ENCODE measurements around the gene BTNL3. TPM values are rescaled to one million over a fixed set of nuclear protein-coding genes. Genes with fewer than 3 reads are reported as not detected.
A peak's percentile ranks its signal among the peaks of the same experiment; 100 is the strongest.

BTNL3 gene
- total and polyA plus RNA-seq, 4 donors: 6.5 TPM; not detected in 3

GRCh38 chr5:180976518-180976917, 12.1 kb upstream of the BTNL3 start:
- intact Hi-C loops (cut with DNase I): no loop called here
- H3K4me1 ChIP-seq (ENCODE audit: control insufficient read depth in 1 of 2, insufficient read depth in 2 of 2, low read length in 2 of 2): no peaks in the 10 kb centered on the region

GRCh38 chr5:180977852-180978251, 10.8 kb upstream of the BTNL3 start:
- H3K9me3 ChIP-seq (ENCODE audit: control insufficient read depth, low read length): no peaks in the 10 kb centered on the region
- ATAC-seq (ENCODE audit: low FRiP score) (no peak), DNase-seq (no peak)
- no peaks in the 10 kb centered on the region for H3K36me3 ChIP-seq (ENCODE audit: control insufficient read depth in 1 of 2, insufficient read depth in 2 of 2, low read length in 1 of 2)
- intact Hi-C loops (cut with DNase I): no loop called here
- 27 to 40% methylated on average over 1 of the region's 1 CpG for WGBS, 2 donors
- no peaks in the 10 kb centered on the region for H3K27me3 ChIP-seq (ENCODE audit: control insufficient read depth in 1 of 2, insufficient read depth in 2 of 2, low read length in 1 of 2)
- no peak overlapping the region for H3K27ac ChIP-seq (ENCODE audit: low read depth in 1 of 2, low read length in 2 of 2)
- H3K4me3 ChIP-seq (ENCODE audit: low read length in 2 of 2): no peak overlapping the region
- no peaks in the 10 kb centered on the region for H3K4me1 ChIP-seq (ENCODE audit: control insufficient read depth in 1 of 2, insufficient read depth in 2 of 2, low read length in 2 of 2)

More at GRCh38 chr5:180976518-180976917, 12.1 kb upstream of the BTNL3 start:
- Histone ChIP-seq H3K27ac (ENCODE audit: low read depth in 1 of 2, low read length in 2 of 2) (no peak overlapping the region), H3K27me3 (ENCODE audit: control insufficient read depth in 1 of 2, insufficient read depth in 2 of 2, low read length in 1 of 2) (no peaks in the 10 kb centered on the region), H3K36me3 (ENCODE audit: control insufficient read depth in 1 of 2, insufficient read depth in 2 of 2, low read length in 1 of 2) (no peaks in the 10 kb centered on the region), H3K4me3 (ENCODE audit: low read length in 2 of 2) (no peak overlapping the region), H3K9me3 (ENCODE audit: control insufficient read depth, low read length) (no peaks in the 10 kb centered on the region)
- DNase-seq (no peak), ATAC-seq (ENCODE audit: low FRiP score) (no peak)
- WGBS, 2 donors: 67 to 73% methylated on average over 6 of the region's 6 CpGs

DNA sequence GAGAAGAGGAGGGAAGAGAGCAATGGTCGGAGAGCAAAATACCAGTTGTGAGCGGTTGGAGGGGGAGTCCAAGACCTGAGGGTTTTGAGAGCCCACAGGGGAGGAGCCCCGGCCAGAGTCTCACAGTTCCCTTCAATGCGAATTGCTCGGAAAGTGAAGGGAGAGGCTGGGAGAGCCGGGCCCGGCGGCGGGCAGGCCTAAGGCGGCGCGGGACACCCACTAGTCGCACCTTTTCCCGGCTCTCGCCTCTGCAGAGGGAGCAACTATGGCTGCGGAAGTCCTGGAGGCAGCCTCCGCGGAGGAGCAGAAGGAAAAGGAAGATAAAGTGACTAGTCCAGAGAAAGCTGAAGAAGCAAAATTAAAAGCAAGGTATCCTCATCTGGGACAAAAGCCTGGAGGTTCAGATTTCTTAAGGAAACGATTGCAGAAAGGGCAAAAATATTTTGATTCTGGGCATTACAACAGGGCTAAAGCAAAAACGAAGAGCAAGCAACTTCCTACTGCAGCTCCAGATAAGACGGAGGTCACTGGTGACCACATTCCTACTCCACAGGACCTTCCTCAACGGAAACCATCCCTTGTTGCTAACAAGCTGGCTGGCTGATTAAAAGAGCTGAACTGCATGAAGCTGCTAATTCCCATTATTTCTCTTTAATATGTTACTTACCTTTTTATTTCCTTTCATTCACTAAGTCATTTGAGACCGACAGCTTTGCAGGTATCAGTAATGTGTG, 6.5 kb upstream of the BTNL3 start:
- H3K9me3 ChIP-seq (ENCODE audit: control insufficient read depth, low read length): no peaks in the 10 kb centered on the region
- no peak overlapping the region for H3K27ac ChIP-seq (ENCODE audit: low read depth in 1 of 2, low read length in 2 of 2)
- no peaks in the 10 kb centered on the region for H3K27me3 ChIP-seq (ENCODE audit: control insufficient read depth in 1 of 2, insufficient read depth in 2 of 2, low read length in 1 of 2)
- WGBS, 2 donors: 61 to 62% methylated on average over 15 to 23 of the region's 23 CpGs
- intact Hi-C loops (cut with DNase I): no loop called here
- H3K4me1 ChIP-seq (ENCODE audit: control insufficient read depth in 1 of 2, insufficient read depth in 2 of 2, low read length in 2 of 2): no peaks in the 10 kb centered on the region
- no peak for DNase-seq
- H3K36me3 ChIP-seq (ENCODE audit: control insufficient read depth in 1 of 2, insufficient read depth in 2 of 2, low read length in 1 of 2): no peaks in the 10 kb centered on the region
- ATAC-seq (ENCODE audit: low FRiP score): no peak
- H3K4me3 ChIP-seq (ENCODE audit: low read length in 2 of 2): no peak overlapping the region

GRCh38 chr5:180988016-180988415, 630 bp upstream of the BTNL3 start:
- H3K4me3 ChIP-seq (ENCODE audit: low read length in 2 of 2): no peak overlapping the region
- H3K4me1 ChIP-seq (ENCODE audit: control insufficient read depth in 1 of 2, insufficient read depth in 2 of 2, low read length in 2 of 2): no peaks in the 10 kb centered on the region
- ATAC-seq (ENCODE audit: low FRiP score): no peak
- no peak for DNase-seq
- H3K36me3 ChIP-seq (ENCODE audit: control insufficient read depth in 1 of 2, insufficient read depth in 2 of 2, low read length in 1 of 2): no peaks in the 10 kb centered on the region
- no peak overlapping the region for H3K27ac ChIP-seq (ENCODE audit: low read depth in 1 of 2, low read length in 2 of 2)
- H3K9me3 ChIP-seq (ENCODE audit: control insufficient read depth, low read length): no peaks in the 10 kb centered on the region
- WGBS, 2 donors: 73 to 78% methylated on average over 2 of the region's 2 CpGs
- intact Hi-C loops (cut with DNase I): no loop called here
- no peaks in the 10 kb centered on the region for H3K27me3 ChIP-seq (ENCODE audit: control insufficient read depth in 1 of 2, insufficient read depth in 2 of 2, low read length in 1 of 2)

DNA sequence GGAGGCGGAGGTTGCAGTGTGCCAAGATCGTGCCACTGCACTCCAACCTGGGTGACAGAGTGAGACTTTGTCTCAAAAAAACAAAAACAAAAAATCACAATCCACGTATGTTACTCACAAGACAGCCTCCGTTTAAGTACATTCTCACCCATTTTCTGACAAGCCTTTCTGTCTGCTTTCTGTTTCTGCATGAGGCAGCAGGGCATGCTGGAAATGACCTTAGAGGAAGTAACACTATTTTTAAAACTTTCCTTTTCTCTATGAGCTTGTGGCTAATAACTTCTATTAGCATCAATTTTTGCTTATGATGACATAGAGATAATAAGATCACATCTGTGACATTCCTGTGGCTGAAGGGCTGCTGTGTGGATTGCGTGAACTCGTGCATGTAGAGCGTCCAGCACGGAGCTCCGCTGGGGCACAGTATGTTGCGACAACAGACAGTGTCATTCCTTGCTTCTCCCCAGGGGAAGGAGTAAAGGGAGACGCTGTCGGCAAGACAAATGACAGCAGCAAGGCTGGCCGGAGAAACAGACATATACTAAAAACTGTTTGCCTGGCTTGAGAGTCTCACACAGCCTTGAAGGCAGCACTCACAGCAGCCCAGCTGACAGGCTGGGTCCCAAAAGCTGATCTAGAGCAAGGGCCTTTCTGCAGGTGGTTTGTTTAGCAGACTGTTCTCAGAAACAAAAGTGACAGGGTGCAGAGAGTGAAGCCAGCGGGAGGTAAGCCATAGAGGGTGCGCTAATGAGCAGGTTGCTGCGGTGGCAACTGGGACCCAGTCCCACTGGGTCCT, 1.6 kb downstream of the BTNL3 start:
- WGBS, 2 donors: 19 to 29% methylated on average over 15 to 16 of the region's 16 CpGs
- Histone ChIP-seq H3K27me3 (ENCODE audit: control insufficient read depth in 1 of 2, insufficient read depth in 2 of 2, low read length in 1 of 2) (no peaks in the 10 kb centered on the region), H3K9me3 (ENCODE audit: control insufficient read depth, low read length) (no peaks in the 10 kb centered on the region), H3K4me1 (ENCODE audit: control insufficient read depth in 1 of 2, insufficient read depth in 2 of 2, low read length in 2 of 2) (no peaks in the 10 kb centered on the region), H3K36me3 (ENCODE audit: control insufficient read depth in 1 of 2, insufficient read depth in 2 of 2, low read length in 1 of 2) (no peaks in the 10 kb centered on the region), H3K4me3 (ENCODE audit: low read length in 2 of 2) (no peak overlapping the region), H3K27ac (ENCODE audit: low read depth in 1 of 2, low read length in 2 of 2) (no peak overlapping the region)
- no peak for ATAC-seq (ENCODE audit: low FRiP score)
- intact Hi-C loops (cut with DNase I): no loop called here
- no peak for DNase-seq

DNA sequence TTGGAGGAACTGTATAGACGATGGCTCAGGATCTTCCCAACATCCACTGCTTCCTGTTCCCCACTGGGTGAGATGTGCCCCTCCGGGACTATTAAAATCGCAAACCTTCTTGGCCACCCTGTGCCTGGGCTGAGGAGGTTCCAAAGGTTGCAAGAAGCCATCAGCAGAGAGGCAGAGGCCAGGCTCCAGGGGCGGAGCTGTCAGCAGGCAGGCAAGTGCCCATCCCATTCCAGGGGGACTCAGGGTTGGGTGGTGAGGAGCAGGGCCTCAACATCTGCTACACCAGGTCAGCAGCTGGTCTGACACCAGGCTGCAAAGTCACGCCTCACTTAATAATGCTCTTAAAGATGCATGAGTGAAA, 2.2 kb downstream of the BTNL3 start:
- no peak for DNase-seq

GRCh38 chr5:181001947-181002346, 13.3 kb downstream of the BTNL3 start:
- H3K4me1 ChIP-seq (ENCODE audit: control insufficient read depth in 1 of 2, insufficient read depth in 2 of 2, low read length in 2 of 2): no peaks in the 10 kb centered on the region
- no peaks in the 10 kb centered on the region for H3K27me3 ChIP-seq (ENCODE audit: control insufficient read depth in 1 of 2, insufficient read depth in 2 of 2, low read length in 1 of 2)
- peaks cover 5% of the 10 kb centered on the region for H3K9me3 ChIP-seq (ENCODE audit: control insufficient read depth, low read length)
- intact Hi-C loops (cut with DNase I): no loop called here
- ATAC-seq (ENCODE audit: low FRiP score) (no peak), DNase-seq (no peak)
- H3K4me3 ChIP-seq (ENCODE audit: low read length in 2 of 2): no peak overlapping the region
- H3K36me3 ChIP-seq (ENCODE audit: control insufficient read depth in 1 of 2, insufficient read depth in 2 of 2, low read length in 1 of 2): no peaks in the 10 kb centered on the region
- H3K27ac ChIP-seq (ENCODE audit: low read depth in 1 of 2, low read length in 2 of 2): no peak overlapping the region

More for the DNA sequence above, 2.2 kb downstream of the BTNL3 start:
- no peaks in the 10 kb centered on the region for H3K4me1 ChIP-seq (ENCODE audit: control insufficient read depth in 1 of 2, insufficient read depth in 2 of 2, low read length in 2 of 2)
- WGBS, 2 donors: 40 to 56% methylated on average over 4 to 5 of the region's 5 CpGs
- no peaks in the 10 kb centered on the region for H3K36me3 ChIP-seq (ENCODE audit: control insufficient read depth in 1 of 2, insufficient read depth in 2 of 2, low read length in 1 of 2)
- intact Hi-C loops (cut with DNase I): no loop called here
- no peak overlapping the region for H3K27ac ChIP-seq (ENCODE audit: low read depth in 1 of 2, low read length in 2 of 2)
- ATAC-seq (ENCODE audit: low FRiP score): no peak
- no peaks in the 10 kb centered on the region for H3K27me3 ChIP-seq (ENCODE audit: control insufficient read depth in 1 of 2, insufficient read depth in 2 of 2, low read length in 1 of 2)
- H3K9me3 ChIP-seq (ENCODE audit: control insufficient read depth, low read length): no peaks in the 10 kb centered on the region
- no peak overlapping the region for H3K4me3 ChIP-seq (ENCODE audit: low read length in 2 of 2)

GRCh38 chr5:181005791-181006190, 17.1 kb downstream of the BTNL3 start:
- intact Hi-C loops (cut with DNase I): no loop called here
- Histone ChIP-seq H3K9me3 (ENCODE audit: control insufficient read depth, low read length) (peaks cover 2% of the 10 kb centered on the region), H3K4me1 (ENCODE audit: control insufficient read depth in 1 of 2, insufficient read depth in 2 of 2, low read length in 2 of 2) (no peaks in the 10 kb centered on the region), H3K27me3 (ENCODE audit: control insufficient read depth in 1 of 2, insufficient read depth in 2 of 2, low read length in 1 of 2) (no peaks in the 10 kb centered on the region), H3K27ac (ENCODE audit: low read depth in 1 of 2, low read length in 2 of 2) (no peak overlapping the region), H3K36me3 (ENCODE audit: control insufficient read depth in 1 of 2, insufficient read depth in 2 of 2, low read length in 1 of 2) (no peaks in the 10 kb centered on the region), H3K4me3 (ENCODE audit: low read length in 2 of 2) (no peak overlapping the region)
- WGBS, 2 donors: 79 to 81% methylated on average over 9 of the region's 9 CpGs
- no peak for DNase-seq
- no peak for ATAC-seq (ENCODE audit: low FRiP score)

DNA sequence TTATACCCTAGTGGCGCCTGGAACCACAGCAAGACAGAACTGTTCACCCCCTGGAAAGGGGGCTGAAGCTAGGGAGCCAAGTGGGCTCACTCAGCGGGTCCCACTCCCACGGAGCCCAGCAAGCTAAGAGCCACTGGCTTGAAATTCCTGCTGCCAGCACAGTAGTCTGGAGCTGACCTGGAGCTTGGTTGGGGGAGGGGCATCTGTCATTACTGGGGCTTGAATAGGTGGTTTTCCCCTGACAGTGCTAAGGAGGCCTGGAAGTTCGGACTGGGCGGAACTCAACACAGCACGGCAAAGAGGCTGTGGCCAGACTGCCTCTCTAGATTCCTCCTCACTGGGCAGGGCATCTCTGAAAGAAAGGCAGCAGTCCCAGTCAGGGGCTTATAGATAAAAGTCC, 19.5 kb downstream of the BTNL3 start:
- H3K36me3 ChIP-seq (ENCODE audit: control insufficient read depth in 1 of 2, insufficient read depth in 2 of 2, low read length in 1 of 2): no peaks in the 10 kb centered on the region
- peaks cover 2% of the 10 kb centered on the region for H3K9me3 ChIP-seq (ENCODE audit: control insufficient read depth, low read length)
- DNase-seq (peak in 1 of 2 donors; percentile 37), ATAC-seq (ENCODE audit: low FRiP score) (no peak)
- intact Hi-C loops (cut with DNase I): no loop called here
- H3K27me3 ChIP-seq (ENCODE audit: control insufficient read depth in 1 of 2, insufficient read depth in 2 of 2, low read length in 1 of 2): no peaks in the 10 kb centered on the region
- no peaks in the 10 kb centered on the region for H3K4me1 ChIP-seq (ENCODE audit: control insufficient read depth in 1 of 2, insufficient read depth in 2 of 2, low read length in 2 of 2)
- no peak overlapping the region for H3K27ac ChIP-seq (ENCODE audit: low read depth in 1 of 2, low read length in 2 of 2)
- WGBS, 2 donors: 66 to 69% methylated on average over 6 of the region's 6 CpGs
- H3K4me3 ChIP-seq (ENCODE audit: low read length in 2 of 2): no peak overlapping the region
